HG02852 (cell line): Measurements from ENCODE around the gene USF1.
"Not testable (repeated sequence)": the region's sequence is repeated elsewhere in the genome, so short reads cannot be mapped to it uniquely, and the experiment has no call there.

ENCODE experiments used
- ATAC-seq: cut with Tn5 transposase; IDR thresholded peaks from one replicate; pipeline ENCODE4 v1.9.1; 2021; ENCODE audit warnings: mild to moderate bottlenecking, moderate library complexity; ENCODE audit not compliant: unreplicated experiment

USF1 gene

DNA sequence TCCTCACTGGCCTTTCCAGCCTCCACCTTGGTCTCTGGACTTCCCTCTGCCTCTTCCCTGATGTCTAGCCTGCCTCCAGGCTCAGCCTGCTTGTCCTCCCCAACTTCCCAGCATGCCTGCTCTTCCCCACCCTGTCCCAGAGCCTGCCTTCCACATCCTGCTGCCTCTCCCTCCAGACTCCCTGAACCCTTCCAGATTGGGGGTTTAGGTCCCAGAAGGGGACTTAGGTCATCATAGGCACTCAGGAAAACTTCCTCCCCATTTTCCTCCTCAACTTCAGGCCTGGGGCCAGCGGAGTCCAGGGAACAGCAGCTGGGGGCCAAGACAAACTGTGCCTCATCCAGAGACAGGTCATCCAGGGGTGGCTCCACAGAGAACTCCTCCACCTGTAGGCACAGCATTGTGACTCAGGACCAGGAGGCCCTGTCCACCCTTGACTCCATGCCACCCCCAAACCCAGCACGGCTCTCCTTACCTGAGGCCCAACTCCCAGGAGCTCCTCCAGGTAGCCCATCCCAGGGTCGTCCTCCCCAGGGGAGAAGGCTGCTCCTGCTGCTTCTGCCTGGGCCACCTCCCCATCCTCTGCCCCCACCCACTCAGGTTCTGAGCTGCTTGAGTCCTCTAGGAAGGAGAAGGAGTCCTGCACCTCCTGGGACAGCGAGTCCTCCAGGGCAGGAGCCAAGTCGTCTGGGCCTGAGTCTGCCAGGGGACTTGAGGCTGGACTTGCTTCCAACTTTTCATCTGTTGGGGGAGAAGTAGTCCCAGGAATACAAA lies 3.4 kb upstream of the USF1 start:
- ATAC-seq, result no peak

DNA sequence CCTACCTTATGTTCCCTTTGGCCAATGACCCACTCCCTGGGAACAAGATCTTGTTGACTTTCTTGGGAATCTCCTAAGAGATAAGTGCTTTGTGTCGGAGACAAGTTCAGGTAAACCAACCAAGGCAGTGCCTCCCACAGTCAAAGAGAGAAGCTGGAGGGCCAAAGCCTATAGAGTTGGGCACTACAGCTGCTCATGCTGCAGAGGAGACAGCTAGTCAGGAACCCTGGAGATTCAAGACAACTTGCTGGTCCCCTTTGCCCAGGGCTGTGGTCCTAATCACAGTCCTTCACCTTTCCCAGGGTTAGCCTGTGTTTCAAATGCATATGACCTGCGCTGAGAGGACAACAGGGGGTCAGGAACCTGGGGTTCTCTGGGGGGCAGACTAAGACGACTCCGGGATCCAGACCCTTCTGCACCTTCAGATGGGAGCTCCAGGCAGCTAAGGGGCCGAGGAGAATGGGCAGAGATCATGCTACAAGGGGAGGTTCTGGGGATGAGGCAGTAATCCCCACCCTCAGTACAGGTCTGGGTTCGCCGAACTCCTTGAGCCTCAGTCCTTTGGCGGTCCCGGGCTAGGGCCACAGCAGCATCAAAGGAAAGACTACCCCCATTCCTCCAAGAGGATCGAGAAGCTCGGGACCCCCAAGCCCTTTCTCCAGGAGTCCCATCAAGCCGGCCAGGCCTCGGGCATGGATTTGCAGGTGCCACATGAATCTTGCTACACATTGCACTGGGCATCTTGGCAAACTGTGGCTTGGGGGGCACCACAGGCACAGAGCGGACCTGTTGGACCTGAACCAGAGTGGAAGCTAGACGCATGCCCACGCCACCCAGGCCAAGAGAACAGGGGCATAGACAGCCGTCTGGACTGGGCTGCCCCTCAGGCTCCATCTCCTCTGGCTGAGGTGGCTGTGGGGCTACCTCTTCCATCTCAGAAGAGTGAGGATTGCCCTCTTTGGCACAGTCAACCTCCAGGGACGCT lies 2.0 kb upstream of the USF1 start:
- no peak for ATAC-seq

GRCh38 chr1:161046605-161047228 lies 940 bp upstream of the USF1 start:
- ATAC-seq, result peak; percentile 35

DNA sequence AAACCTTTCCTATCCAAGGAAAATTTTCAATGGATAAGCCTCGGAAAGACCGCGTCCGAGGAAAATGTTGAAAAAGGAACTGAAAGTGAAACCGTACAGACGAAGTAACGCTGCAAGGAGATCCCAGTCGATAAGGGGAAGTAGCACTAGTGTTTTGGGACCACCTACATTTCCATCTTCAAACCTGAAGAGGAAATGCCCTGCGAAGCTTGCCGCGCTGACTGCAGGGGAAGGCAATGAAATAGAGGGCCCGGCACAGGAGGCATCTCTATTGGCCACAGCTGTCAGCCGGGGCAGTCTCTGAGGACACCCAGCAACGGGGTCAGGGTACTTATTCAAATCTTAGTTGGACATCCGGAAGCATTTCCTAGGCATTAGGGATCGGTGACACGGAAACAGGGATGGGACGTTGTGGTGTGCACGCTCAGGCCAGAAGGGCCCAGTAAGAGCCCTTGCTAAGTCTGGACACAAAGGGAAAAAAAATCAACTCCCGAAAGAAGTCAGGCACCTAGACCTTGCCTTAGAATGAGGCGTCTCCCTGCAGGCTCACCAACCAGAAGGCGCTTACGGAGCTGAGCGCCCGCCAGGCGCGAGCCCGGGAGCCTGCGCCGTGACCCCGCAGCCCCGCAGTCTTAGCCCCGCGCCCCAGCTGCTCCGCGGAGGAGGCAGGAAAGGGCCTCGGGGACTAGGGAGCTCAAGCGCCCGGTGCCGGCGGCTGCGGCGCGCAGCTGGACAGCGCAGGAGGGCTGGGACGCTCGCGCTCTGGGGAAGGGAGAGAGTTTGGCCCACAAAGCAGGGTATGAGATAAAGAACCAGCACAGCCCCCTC lies 655 bp downstream of the USF1 start:
- peak; percentile 40 for ATAC-seq

DNA sequence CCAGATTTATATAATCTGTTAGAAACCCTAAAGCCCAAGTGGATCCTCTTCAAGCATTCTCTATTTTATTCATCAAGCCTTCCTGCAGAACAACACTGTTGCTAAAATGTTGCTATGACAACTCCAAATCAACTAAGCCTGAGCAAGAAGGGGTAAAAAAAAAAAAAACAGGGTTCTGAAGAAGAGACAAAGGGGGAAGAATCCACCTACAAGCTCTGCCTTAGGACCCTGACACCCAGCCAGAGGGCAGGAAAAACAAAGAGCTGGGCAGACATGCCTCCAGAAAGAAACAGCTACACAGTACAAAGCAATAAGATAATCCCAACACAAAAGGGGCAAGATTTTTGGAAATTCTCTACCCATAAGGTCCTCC lies 1.3 kb downstream of the USF1 start:
- no peak for ATAC-seq

- no peak for ATAC-seq
These were observed 6.2 kb downstream of the USF1 start for GRCh38 chr1:161039546-161039945.

- no peak for ATAC-seq
These were observed 6.6 kb downstream of the USF1 start for GRCh38 chr1:161039154-161039545.

DNA sequence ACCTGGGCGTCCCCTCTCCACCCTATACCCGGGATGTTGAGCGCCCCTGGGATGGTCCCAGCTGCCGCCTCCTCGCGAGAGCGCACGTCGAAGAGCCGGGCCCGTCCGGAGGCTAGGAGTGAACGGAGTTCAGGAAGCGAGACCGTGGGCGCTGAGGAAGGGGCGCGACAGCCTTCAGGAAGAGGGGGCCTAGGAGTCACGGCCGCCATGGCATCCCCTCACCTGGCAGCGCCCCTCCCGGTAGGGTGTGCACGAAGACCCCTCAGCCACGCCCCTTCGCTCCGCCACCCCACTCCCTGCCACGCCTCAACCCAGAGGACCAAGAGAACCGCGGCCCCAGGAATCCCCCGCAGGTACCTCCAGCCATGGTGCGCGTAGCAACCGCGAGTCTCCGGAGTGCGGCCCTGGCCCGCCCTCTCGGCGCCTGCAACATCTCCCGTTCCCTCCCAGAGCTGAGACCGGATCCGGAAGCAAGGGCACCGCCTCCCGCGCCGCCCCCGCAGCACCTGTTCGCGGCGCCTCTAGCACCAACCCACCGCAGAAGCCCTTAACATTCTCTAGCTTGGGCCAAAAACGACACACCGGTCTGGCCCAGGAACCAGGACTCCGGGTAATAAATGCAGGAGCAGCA lies 7.1 kb downstream of the USF1 start, which contains the start of gene TSTD1:
Gene TSTD1, minus strand, starts transcription at position 442 of the 631 bp plus-strand sequence. Its CDS starts 75 bp downstream, at position 367.
- ATAC-seq, result peak; percentile 87

DNA sequence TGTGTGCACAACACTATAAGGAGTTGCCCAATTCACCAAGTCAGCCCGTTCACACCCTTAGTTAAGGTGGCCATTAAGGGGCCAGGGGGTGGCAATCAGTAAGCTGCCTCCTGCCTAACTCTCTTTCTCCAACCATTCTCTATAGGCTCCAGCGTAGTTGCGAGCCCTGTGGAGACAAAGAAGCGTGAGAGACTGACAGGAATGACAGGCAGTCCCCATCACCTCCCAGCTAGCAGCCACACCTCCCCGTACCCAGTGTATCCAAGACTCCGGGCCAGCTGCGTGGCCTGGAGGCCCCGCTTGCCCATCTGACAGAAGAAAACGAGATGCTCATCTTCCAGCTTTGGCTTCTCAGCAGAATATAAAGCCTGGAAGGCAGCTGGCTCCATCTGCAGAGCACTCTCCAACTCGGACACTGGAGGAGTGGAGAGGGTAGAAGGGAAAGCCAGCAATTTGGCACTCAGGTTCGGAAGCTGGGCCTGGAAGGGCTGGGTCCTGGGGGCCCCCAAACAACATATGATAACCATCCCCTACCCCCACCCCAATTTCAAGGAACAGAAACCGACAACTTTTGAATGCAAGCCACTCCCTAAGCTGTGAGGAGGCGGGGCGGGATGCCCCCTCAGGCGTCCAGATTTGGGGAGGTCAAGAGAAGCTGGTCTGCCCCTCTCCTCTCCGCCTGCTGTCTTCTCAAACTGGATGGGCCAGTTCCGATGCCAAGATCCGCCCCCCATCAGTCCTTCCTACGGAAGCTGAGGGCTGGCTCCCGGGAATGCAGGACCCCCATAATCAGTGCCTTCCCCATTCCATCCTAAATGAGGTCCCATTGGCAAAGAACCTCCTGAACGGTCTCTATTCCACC lies 7.9 kb downstream of the USF1 start:
- no peak for ATAC-seq

DNA sequence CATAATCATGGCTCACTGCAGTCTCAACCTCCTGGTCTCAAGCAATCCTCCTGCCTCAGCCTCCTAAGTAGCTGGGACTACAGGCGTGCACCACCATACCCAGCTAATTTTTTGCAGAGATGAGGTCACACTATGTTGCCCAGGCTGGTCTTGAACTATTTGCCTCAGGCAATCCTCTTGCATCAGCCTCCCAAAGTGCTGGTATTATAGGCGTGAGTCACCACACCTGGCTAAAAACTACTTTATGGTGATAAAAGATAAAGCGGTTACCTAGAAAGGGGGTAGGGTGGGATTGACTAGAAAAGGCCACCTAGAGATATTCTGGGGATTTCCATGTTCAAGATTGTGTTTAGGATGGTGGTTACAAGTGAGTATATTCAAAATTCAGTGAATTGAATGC lies 12.0 kb downstream of the USF1 start:
- ATAC-seq, result no peak

GRCh38 chr1:161032409-161032808 lies 13.4 kb downstream of the USF1 start:
- ATAC-seq, result no peak

DNA sequence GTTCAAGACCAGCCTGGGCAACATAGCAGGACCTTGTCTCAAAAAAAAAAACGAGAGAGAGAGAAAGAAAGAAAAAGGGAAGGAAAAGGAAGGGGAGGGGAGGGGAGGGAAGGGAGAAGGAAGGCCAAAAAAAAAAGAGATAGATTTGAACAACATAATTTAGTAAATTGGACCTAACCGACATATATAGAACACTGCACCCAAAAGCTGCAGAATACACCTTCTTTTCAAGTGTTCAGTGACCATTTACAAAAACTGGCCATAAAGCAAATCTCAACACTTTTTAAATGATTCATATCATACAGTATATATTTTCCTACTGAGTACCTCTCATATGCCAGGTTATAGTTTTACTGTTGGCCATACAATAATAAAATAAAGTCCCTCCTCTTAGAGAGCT lies 13.9 kb downstream of the USF1 start:
- no peak for ATAC-seq

- ATAC-seq, result not testable (repeated sequence)
These were observed 16.3 kb downstream of the USF1 start for GRCh38 chr1:161029466-161029865.

DNA sequence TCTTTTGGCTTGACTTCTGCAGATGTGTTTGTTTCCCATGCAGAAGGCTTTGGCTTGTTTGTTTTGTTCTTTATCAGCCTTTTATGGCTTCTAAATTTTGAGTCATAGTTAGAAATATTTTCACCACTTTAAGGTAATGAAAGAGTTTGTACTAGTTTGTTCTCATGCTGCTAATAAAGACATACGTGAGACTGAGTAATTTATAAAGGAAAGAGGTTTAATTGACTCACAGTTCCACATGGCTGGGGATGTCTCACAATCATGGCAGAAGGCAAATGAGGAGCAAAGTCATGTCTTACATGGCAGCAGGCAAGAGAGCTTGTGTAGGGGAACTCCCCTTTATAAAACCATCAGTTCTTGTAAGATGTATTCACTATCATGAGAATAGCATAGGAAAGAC lies 18.8 kb downstream of the USF1 start:
- ATAC-seq, result not testable (repeated sequence)

- not testable (repeated sequence) for ATAC-seq
These were observed 23.3 kb downstream of the USF1 start for GRCh38 chr1:161022432-161022831.

DNA sequence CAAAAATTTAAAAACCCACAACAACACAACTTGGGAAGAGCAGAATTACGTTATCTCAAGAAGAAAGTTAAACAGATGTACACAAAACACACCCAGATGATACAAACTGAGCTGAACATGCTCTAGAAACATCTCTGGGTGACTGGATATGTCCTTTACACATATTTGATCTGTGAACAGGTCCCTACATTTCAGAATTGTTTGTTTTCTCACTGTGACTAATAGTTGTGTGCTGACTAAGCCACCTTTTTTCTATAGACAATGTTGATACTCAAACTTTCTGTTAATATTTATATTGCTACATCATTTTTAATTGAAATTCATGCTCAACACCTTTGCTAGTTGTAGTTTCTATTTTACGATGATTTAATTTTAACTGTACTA lies 23.8 kb downstream of the USF1 start:
- no peak for ATAC-seq

- ATAC-seq, result peak; percentile 85
These were observed 24.4 kb downstream of the USF1 start for GRCh38 chr1:161021165-161021969.

DNA sequence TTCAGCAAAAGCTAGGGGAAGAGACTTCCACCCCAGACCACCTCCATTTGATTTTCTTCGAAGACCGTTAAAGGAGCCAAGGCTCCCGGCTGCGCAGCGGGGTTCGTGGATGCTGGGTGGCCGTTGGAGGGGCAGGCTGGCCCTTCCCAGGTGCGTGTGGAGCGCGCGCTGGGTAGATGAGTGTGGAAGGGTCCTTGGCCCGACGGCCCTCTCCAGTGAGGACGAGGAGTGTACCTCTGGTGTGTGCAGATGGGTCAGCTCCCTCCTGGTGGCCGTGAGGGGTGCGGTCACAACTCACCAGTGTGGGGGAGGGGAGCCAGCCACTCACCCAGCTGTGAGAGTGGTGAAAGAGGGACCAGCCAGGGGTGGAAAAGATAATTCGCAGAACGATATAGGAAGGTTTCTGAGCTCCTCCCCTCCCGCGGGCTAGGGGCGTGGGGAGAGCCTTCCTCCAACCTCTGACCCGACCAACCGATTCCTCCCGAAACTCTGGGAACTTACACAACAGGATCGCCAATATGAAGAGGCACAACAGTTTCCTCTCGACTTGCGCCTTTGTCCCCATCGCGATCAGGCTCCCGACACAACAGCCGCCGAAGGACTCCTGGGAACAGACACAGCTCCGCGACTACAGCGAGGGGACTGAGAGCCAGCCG lies 25.1 kb downstream of the USF1 start, which contains the start of gene F11R:
Gene F11R, minus strand, starts transcription at position 644 of the 656 bp plus-strand sequence. Its CDS starts 79 bp downstream, at position 565.
- ATAC-seq, result peak; percentile 47
